Tongue (tissue), 2 donors: ENCODE measurements around the gene MAG. TPM values are rescaled to one million over a fixed set of nuclear protein-coding genes. Genes with fewer than 3 reads are reported as not detected.
"Not testable (repeated sequence)": the region's sequence is repeated elsewhere in the genome, so short reads cannot be mapped to it uniquely, and the experiment has no call there.

Source experiments
- DNase-seq: peaks from one replicate; pipeline ENCODE4 v3.0.0-alpha.2; 2015
- total RNA-seq: library from RNA; depleted of rRNA; stranded (reverse); fragments of >200 nt; gene quantifications from one replicate; pipeline ENCODE4 v1.2.3, GENCODE V29; 2014

MAG gene
- total RNA-seq, 1 donor from 2014 or later, result 2.3 TPM

DNA sequence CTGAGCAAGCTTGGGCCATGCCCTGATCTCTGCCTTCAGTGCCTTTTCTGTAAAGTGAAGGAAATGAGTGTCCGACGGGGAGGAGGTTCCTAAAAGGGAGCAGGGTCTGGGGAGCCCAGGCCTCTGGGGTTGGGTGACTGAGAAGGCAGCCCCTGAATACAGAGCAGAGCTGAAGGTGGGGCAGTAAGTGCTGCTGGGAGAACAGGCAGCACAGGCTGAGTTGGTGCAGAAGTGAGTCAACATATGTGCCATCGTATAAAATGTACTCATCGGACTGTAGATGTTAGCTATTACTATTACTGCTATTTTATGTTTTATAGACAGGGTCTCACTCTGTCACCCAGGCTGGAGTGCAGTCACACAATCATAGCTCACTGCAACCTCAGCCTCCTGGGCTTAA, 10.7 kb upstream of the MAG start:
- no peak for DNase-seq

DNA sequence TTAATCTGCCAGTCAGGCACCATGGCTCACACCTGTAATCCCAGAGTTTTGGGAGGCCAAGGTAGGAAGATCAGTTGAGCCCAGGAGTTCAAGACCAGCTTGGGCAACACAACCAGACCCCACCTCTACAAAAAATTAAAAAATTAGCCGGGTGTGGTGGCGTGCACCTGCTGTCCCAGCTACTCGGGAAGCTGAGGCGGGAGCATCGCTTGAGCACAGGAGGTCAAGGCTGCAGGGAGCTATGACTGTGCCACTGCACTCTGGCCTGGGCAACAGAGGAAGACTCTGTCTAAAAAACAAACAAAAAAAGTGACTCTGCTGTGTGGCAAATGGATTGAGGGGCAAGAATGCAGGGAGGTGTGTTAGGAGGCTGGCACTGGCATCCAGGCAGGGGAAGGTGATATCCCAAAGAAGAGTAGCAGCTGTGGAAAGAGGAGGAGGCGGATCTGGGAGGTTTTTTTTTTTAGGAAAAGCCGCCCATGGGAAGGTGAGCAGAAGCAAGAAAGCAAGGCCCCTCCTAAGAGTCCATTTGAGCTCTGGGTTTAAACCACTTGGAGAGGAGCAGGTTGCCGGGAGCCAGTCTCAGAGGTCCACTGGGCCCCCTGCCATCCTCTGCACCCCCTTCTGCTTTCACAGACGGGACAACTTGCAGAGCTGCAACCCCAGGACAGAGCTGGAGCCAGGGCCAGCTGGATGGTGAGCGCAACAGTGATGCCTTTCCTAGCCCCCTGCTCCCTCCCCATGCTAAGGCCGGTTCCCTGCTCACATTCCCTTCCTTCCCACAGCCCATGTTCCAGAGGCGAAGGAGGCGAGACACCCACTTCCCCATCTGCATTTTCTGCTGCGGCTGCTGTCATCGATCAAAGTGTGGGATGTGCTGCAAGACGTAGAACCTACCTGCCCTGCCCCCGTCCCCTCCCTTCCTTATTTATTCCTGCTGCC, 7.5 kb upstream of the MAG start:
- DNase-seq, result no peak

- DNase-seq, result no peak
Observed at GRCh38 chr19:35285095-35285449, 6.9 kb upstream of the MAG start.

DNA sequence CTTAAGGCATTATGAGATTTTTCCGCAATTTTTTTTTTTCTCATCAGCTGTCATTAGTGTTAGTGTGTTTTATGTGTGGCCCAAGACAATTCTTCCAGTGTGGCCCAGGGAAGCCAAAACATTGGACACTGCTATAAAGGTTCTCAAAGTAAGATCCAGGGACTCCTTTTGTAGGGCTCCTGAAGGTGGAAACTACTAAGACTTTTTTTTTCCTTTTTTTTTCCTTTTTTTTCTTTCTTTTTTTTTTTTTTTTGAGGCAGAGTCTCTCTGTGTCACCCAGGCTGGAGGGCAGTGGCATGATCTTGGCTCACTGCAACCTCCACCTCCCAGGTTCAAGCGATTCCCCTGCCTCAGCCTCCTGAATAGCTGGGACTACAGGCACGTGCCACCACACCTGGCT, 6.5 kb upstream of the MAG start:
- DNase-seq, result not testable (repeated sequence)

GRCh38 chr19:35286101-35286500, 5.9 kb upstream of the MAG start:
- DNase-seq, result not testable (repeated sequence)

GRCh38 chr19:35287713-35288112, 4.2 kb upstream of the MAG start:
- DNase-seq, result no peak

DNA sequence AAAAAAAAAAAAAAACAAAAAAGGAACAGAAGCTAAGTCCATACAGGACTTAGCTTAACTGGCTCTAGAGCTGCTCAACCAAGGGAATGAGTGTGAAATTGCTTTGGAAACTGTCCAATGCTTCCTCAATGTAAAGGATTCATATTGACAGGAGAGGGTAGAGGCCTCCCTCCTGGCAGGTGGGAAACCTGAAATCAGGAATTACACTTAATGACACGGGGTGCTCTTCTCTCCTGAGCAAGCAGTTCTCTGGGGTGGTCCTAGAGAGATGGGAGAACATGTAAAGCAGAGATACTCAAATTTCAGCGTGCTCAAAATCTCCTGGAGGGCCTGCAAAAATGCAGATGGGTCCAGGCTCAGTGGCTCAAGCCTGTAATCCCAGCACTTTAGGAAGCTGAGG, 3.6 kb upstream of the MAG start:
- DNase-seq, result no peak

GRCh38 chr19:35288906-35289305, 3.1 kb upstream of the MAG start:
- DNase-seq, result no peak

GRCh38 chr19:35290381-35291127, 1.4 kb upstream of the MAG start:
- no peak for DNase-seq

DNA sequence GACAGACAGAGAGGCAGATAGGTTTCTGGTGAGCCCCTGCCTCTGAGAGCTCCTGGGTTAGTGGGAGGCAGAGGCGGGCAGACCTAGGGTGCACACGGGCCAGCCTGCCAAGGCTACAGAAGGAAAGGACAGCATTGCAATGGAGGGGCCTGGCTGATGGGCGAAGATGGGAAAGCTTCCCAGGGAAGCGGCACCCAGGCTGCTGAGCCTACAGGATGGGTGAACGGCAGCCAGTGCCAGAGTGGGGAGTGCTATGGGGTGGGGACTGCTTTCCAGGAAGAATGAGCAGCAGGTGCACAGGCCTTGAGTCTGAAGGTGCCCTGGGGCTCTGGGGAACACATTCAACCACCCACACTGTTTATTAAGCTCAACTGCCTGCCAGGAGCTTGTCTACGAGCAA, 702 bp upstream of the MAG start:
- DNase-seq, result no peak

DNA sequence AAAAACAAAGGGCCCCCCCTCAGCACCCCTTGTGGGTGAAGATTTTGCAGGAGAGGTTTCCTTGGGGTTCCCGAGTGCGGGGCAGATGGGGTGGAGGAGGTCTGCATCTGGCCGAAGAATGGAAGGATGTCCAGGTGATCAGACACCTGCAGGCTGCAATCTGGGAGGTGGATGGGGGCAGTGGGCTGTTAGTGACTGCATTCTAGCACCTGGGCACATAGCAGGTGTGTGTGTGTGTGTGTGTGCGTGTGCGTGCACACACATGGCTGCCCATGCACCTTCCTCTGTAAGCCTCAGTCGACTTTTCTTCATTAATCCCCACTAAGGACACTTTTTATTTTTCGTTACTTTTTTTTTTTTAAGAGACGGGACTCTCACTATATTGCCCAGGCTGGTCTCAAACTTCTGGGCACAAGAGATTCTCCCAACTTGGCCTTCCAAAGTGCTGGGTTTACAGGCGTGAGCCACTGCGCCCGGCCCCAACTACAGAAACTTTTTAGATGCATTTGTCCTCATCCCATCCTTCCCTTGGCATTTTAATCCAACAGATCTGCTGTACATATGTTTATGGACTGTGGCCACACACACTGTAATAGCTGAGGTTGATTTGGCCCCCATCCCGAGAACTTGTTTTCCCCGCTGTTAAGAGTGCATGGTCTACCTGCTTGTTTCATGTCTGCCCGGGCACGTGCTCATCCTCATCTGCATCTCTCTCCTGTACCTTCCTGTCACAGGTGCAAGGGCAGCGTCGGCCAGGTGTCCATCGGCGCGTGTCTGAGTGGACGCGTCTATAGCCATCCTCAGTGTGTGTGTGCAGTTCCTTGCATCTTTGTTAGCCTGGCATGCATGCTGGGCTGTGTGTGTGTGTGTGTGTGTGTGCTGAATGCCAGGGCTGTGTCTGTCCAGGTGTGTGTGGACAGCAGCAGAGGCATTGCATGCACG, 731 bp downstream of the MAG start:
- DNase-seq, result no peak

DNA sequence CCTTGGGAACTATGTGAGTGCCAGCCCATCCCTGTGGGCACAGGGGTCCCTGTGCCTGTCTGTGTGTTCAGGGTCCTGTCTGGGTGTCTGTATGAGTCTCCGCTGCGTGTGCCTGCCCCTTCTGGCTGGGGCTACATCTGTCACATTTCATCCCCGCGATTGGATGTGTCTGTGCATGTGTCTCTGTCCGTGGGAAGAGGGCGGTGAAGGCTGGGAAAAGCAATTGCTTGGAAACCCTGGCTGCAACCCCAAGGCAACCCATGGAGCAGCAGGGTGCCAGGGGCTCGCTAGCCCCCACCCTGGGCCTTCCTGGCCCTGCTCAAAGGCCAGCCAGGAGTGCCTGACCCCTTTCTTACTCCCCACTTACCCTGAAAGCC, 1.4 kb downstream of the MAG start:
- no peak for DNase-seq

GRCh38 chr19:35293808-35294207, 1.8 kb downstream of the MAG start:
- no peak for DNase-seq

DNA sequence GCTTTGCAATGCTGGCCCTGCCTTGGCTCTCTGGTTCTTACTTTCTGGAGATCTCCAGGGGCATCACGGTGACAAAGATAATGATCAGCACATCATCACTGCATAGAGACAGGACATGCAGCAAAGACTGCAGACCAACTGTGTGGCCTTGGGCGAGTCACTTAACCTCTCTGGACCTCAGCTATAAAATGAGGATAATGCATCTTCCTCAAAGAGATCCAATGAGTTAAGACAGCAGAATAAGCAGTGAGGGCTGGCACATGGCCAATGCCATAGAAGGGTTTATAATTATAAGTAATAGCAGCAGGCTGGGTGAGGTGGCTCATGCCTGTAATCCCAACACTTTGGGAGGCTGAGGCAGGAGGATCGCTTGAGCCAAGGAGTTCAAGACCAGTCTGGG, 2.4 kb downstream of the MAG start:
- no peak for DNase-seq

DNA sequence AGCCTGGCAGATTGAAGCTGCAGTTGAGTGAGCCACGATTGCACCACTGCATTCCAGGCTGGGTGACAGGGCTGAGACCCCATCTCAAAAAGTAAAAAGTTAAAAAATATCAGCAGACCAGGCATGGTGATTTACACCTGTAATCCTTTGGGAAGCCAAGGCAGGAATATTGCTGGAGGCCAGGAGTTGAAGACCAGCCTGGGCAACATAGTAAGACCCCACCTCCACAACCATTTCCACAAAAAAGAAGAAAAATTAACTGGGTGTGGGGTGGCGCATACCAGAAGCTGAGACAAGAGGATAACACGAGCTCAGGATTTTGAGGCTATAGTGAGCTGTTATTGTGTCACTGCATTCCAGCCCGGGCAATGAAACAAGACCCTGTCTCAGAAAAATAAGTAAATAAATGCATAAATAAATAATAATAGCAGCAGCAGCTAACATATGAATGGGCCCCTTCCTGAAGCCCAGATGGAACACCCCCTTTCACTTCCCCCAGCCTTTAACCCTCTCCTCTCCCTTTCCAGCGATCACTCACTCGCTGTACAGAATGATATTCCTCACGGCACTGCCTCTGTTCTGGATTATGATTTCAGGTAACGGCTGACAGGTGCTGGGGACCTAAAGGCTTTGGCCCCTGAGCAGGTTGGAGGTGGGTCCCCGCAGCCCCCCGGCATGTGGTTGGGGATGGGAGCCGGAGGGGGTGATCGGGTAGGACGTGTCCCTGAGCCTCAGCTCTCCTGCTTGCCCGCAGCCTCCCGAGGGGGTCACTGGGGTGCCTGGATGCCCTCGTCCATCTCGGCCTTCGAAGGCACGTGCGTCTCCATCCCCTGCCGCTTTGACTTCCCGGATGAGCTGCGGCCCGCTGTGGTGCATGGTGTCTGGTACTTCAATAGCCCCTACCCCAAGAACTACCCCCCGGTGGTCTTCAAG, 3.2 kb downstream of the MAG start:
- no peak for DNase-seq

DNA sequence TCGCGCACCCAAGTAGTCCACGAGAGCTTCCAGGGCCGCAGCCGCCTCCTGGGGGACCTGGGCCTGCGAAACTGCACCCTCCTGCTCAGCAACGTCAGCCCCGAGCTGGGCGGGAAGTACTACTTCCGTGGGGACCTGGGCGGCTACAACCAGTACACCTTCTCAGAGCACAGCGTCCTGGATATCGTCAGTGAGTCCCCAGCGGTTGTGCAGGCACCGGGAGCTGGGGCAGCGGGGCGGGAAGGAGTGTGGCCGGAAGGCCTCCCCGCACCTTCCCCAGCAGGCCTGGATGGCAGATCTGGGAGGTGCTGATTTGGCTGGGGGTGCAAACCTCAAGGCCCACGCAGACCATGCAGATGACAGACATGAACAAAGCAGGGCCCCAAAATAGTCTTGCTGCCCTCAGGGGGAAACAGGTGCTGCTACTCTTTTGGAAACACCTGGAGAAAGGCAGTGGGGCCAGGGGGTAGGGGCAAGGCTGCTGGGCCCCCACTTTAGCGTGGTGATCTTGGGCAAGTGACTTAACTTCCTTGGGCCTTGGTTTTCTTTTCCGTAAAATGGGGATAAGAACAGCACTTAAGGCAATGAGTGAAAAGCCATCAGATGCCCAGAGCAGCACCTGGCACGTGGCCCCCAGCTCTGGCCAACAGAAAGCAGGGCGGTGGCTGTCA, 4.0 kb downstream of the MAG start:
- no peak for DNase-seq

- DNase-seq, result no peak
Observed at GRCh38 chr19:35296644-35297514, 4.9 kb downstream of the MAG start.

GRCh38 chr19:35297515-35297848, 5.5 kb downstream of the MAG start:
- DNase-seq, result no peak

DNA sequence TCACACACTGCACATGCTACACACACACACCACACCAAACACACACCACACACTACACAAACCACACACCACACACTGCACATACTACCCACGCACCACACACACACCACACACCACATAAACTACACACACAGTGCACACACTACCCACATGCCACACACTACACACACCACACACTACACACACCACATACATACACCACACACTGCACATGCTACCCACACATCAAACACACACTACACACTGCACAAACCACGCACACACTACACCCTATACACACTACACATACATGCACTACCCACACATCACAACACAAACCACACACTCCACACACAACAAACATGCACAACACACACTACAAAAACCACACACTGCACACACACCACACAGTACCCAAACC, 6.0 kb downstream of the MAG start:
- no peak for DNase-seq

- no peak for DNase-seq
Observed at GRCh38 chr19:35298561-35298972, 6.6 kb downstream of the MAG start.
